IPS-18c (cell line): ENCODE results near the gene KIF3B.
"Not testable (repeated sequence)": the region's sequence is repeated elsewhere in the genome, so short reads cannot be mapped to it uniquely, and the experiment has no call there.

Experiments used
- H3K4me3 ChIP-seq: 2 replicates; pipeline ENCODE4 v1.7.0; 2013; ENCODE audit warnings: low read depth, mild to moderate bottlenecking, low read length, moderate library complexity; ENCODE audit not compliant: insufficient read depth
- H3K9me3 ChIP-seq: one replicate; pipeline ENCODE4 v1.6.1; 2013; ENCODE audit warnings: mild to moderate bottlenecking, low read length, moderate library complexity; ENCODE audit not compliant: control insufficient read depth, insufficient read depth

KIF3B gene

DNA sequence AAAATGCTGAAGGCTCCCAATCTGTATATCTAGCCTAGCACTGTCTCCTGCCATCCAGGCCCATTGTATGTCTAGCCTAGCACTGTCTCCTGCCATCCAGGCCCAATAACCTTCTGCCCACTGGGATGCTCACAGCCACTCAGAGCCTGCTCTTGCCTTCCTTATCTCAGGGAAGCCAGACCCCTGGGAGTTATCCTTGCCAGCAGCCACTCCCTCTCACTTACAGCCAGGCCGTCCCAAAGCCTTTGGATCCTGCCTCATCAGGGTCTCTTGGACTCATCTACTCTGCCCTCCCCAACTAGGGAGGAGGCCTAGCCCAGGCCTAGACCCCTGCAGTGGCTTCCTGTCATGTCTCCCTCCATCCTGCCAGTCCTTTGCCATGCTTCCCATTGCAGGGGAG is 37.3 kb downstream of the KIF3B start:
- H3K4me3 ChIP-seq: no peak overlapping the region
- peaks cover 2% of the 10 kb centered on the region for H3K9me3 ChIP-seq

DNA sequence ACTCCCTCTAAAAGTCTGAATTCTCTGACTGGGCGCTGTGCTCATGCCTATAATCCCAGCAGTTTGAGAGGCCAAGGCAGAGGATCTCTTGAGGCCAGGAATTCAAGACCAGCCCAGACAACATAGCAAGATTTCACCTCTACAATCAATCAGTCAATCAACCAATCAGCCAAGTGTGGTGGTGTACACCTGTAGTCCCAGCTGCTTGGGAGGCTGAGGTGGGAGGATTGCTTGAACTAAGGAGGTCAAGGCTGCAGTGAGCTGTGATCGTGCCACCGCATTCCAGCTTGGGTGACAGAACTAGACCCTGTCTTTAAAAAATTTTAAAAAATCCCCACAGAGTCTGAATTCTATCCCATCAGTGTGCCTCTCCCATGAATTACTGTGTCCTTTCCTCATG is 37.9 kb downstream of the KIF3B start:
- Histone ChIP-seq H3K4me3 (no peak overlapping the region), H3K9me3 (peaks cover 2% of the 10 kb centered on the region)

DNA sequence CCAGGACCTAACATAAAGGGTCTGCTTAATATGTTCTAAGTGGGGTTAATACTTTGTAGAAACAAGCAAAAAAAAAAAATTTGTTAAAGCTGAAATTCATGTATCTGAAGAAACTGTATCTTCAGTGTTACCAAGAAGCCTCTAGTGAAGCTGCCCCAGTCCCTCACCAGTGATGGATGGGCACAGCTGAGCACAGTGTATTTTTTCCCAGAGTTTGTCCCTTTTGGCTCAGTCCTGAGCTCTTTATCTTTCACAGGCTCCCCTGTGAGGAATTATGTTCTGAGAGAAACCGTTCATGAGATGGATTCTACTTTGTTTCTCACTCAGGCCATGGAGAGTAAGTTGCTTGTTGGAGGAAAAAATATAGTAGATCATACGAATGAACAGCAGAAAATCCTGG is 38.4 kb downstream of the KIF3B start:
- Histone ChIP-seq H3K9me3 (peaks cover 2% of the 10 kb centered on the region), H3K4me3 (no peak overlapping the region)

DNA sequence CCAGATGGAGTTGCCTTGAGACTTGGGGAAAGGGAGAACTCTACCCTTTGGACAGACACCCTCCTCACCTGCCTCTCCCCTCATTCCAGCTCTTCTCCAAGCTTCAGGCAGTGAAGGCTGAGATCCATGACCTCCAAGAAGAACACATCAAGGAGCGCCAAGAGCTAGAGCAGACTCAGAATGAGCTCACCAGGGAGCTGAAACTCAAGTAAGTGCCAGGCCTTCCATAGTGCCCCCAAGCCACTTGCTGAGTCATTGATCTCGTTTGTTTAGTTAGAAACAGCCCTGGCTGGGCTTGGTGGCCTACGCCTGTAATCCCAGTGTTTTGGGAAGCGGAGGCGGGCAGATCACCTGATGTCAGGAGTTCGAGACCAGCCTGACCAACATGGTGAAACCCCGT is 39.2 kb downstream of the KIF3B start:
- H3K4me3 ChIP-seq: no peak overlapping the region

DNA sequence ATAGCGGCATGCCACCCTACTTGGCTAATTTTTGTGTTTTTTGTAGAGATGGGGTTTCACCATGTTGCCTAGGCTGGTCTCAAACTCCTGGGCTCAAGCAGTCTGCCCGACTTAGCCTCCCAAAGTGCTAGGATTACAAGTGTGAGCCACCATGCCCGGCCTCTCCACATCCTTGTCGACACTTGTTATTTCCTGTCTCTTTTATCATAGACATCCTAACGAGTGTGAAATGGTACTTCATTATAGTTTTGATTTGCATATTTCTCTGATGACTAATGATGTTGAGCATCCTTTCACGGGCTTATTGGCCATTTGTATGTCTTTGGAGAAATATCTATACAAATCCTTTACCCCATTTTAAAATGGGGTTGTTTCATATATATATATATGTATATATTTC is 41.6 kb downstream of the KIF3B start:
- H3K9me3 ChIP-seq: peaks cover 2% of the 10 kb centered on the region

More for the DNA sequence above, 39.2 kb downstream of the KIF3B start:
- H3K9me3 ChIP-seq: peaks cover 2% of the 10 kb centered on the region

DNA sequence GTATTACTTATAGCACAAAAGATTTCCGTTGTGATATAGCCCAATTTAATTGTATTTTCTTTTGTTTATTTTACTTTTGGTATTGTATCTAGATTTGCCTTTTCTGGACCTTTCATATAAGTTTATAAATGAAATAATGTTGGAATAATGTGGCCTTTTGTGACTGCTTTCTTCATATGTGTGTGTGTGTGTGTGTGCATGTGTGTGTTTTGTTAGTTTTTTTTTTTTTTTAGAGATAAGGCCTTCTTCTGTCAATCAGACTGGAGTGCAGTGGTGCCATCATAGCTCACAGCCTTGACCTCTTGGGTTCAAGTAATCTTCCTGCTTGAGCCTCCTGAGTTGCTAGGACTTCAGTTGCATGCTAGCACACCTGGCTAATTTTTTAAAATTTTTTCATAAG is 42.9 kb downstream of the KIF3B start:
- H3K4me3 ChIP-seq: no peak overlapping the region
- peaks cover 2% of the 10 kb centered on the region for H3K9me3 ChIP-seq

More for the DNA sequence above, 41.6 kb downstream of the KIF3B start:
- no peak overlapping the region for H3K4me3 ChIP-seq

DNA sequence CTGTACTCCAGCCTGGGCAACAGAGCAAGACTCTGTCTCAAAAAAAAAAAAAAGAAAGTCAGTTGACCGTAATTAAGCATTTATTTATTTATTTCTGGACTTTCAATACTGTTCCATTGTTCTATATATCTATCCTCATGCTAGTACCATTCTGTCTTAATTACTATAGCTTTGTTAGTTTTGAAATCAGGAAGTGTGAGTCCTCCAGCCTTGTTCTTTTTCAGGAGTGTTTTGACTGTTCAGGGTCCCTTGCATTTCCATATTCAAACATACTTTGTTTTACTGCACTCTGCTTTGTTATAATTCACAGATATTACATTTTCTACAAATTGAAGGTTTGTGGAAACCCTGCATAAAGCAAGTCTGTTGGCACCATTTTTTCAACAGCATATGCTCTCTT is 43.9 kb downstream of the KIF3B start:
- Histone ChIP-seq H3K9me3 (peaks cover 2% of the 10 kb centered on the region), H3K4me3 (no peak overlapping the region)

DNA sequence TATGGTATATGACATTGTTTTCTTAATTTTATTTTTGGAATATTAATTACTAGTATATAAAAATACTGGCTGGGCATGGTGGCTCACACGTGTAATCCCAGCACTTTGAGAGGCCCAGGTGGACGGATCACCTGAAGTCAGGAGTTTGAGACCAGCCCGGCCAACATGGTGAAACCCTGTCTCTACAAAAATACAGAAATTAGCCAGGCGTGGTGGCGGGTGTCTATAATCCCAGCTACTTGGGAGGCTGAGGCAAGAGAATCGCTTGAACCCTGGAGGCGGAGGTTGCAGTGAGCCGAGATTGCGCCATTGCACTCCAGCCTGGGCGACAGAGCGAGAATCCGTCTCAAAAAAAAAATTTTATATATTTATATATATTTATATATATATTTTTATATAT is 44.8 kb downstream of the KIF3B start:
- not testable (repeated sequence) for H3K9me3 ChIP-seq, H3K4me3 ChIP-seq

DNA sequence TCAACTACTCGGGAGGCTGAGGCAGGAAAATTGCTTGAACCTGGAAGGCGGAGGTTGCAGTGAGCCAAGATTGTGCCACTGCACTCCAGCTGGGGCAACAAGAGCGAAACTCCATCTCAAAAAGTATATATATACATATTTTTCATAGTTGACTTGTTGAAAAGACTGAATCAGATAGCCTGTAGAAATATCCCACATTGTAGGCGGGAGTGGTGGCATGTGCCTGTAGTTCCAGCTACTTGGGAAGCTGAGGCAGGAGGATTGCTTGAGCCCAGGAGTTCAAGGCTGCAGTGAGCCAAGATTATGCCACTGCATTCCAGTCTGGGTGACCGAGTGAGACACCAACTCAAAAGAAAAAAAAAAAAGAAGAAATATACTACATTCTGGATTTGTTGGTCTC is 46.3 kb downstream of the KIF3B start:
- not testable (repeated sequence) for H3K9me3 ChIP-seq, H3K4me3 ChIP-seq

DNA sequence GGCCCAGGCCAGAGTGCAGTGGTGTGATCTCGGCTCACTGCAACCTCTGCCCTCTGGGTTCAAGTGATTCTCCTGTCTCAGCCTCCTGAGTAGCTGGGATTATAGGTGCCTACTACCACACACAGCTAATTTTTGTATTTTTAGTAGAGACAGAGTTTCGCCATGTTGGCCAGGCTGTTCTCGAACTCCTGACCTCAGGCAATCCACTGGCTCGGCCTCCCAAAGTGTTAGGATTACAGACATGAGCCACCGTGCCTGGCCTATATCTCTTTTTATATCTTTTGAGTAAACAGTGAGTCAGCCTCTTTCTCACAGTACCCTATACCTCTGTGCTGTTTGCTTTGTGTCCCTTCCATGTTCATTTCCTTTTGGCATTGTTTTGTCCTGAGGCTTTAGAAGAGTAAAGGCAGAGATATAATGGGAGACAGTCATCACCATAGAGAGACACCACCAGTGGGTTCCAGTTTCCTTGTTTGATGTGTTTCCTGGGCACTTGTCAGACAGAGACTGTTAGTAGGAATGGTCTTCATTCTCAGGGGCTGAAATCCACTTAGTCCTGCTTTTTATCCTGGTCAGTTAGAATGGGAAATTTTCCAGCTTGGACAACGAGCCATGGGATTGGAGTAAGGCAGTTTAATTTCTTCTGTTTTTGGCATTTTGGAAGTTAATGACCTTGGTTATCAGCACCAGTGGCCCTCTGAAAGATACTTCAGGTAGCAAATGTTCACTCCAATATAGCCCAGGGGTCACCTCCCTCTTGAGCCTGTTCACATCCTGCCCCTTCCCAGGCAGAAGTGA is 48.5 kb downstream of the KIF3B start:
- Histone ChIP-seq H3K4me3 (no peak overlapping the region), H3K9me3 (no peaks in the 10 kb centered on the region)

DNA sequence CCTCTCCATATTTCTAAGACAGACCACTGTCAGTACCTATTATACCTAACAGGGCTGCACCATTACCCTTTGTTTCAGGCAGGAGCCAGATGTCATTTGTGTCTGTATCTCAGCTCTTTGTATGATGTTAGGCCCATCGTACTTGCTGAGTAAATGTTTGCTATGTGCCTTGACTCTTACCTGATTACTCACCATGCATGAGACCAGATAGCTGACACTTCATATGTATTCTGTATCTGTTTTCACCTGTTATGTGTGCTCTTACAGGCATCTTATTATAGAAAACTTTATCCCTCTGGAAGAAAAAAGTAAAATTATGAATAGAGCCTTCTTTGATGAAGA is 49.0 kb downstream of the KIF3B start:
- Histone ChIP-seq H3K9me3 (no peaks in the 10 kb centered on the region), H3K4me3 (no peak overlapping the region)

DNA sequence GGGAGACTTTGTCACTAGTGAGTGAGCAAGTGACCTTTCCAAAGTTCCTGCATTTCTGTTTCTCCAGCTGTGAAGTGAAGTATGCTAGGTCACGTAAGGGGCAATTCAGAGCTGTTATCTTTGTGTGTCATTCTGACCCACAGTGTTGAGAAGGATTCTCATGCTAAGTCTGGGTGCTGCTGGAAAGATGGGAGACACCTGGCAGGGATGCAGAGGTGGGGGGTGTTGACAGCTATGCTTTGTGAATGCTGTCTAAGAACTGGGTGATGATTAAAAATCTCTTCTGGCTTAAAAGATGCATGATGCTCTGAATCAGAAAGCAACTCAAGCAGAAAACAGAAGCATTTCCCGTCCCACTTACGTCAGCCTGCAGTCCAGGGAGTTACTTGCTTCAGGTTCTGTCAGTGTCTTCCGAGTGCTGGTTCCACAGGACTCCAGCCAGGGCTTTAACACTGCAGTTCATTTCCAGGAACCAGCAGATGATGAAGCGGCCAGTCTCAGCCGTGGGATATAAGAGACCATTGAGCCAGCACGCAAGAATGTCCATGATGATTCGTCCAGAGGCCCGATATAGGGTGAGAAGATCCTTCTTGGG is 49.7 kb downstream of the KIF3B start:
- Histone ChIP-seq H3K9me3 (no peaks in the 10 kb centered on the region), H3K4me3 (no peak overlapping the region)

DNA sequence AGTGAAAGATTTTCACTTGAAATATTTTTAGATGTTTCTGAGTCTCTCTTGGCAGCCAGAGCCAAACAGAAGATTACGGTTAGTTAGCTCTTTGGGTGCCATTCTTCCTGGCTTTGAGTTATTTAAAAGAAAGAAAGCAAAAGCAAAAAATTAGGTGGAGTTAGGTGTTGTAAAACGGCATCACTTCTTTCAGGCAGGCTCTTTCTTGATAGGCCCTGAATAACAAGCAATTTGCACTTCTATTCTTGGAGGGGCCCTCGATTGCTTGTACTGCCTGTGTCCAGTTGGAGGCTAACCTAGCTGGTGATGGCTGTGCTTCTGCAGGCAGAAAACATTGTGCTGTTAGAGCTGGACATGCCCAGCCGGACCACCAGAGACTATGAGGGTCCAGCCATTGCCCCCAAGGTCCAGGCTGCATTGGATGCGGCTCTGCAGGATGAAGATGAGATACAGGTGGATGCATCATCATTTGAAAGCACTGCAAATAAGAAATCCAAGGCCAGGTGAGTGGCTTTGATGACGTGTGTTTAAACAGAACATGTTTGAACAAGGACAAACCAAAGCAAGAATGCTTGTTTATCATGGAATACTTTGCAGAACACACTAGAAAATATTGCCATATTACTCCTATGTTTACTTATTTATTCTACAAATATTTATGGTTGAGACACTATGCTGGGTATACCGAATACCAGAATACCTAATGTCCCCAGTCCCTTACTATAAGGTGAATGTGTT is 52.5 kb downstream of the KIF3B start:
- H3K4me3 ChIP-seq: no peak overlapping the region
- H3K9me3 ChIP-seq: no peaks in the 10 kb centered on the region

DNA sequence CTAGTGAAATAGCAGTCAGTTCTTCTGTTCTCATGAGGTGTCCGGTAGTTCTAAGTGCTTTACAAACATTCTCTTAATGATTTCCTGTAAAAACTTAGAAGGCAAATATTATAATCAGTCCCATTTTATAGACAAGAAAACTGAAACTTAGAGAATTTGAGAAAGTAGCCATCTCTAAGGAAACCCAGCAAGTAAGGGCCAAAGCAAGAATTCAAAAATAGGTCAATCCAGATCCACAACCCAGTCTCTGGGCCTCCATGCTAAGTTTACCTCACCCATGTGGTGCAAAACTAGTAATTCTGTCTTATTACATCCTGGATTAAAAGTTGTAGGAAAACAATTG is 53.1 kb downstream of the KIF3B start:
- Histone ChIP-seq H3K9me3 (no peaks in the 10 kb centered on the region), H3K4me3 (no peak overlapping the region)

DNA sequence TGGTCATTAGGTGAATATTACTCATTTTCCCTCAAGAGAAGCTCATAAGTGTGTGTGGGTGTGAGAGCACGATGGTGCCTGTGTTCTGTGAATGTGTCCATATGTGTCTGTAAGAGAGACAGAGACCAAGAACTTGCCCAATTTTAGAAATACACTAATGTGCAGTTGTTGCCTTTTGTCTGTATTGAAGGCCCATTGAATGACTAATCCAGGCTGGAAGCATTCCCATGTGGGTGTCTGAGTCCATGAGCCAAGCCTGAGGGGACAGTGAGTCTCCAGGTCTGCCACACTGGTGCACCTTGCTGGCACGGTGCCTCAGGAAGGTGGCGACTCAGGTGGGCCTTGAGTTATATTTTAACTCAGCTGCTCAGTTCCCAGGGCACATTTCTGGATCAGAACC is 55.2 kb downstream of the KIF3B start:
- Histone ChIP-seq H3K9me3 (no peaks in the 10 kb centered on the region), H3K4me3 (no peak overlapping the region)

DNA sequence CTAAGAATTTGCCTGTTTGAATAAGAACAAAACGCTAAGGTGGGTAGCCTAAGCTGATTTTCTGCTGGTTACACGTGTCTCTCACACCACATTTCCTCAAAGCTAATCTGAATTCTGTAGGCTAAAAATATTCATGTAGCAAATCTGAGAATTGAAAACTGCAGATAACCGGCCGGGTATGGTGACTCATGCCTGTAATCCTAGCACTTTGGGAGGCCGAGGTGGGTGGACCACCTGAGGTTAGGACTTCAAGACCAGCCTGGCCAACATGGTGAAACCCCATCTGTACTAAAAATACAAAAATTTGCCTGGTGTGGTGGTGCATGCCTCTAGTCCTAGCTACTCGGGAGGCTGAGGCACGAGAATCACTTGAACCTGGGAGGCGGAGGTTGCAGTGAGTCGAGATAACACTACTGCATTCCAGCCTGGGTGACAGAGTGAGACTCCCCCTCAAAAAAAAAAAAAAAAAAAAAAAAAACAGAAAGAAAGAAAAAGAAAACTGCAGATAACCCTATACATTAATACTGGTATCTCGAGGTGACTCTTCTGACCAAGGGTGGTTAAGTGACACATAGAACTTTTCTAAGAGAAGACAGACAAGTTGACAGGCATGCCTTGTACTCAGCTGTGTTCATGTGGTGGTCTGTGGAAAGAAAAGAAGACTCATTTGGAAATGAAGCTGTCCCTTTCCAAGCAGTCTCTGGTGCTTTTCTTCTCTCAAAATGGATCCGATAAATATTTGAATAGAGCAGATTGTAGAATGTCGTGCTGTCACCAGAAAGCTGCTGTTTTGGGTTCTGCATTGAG is 55.9 kb downstream of the KIF3B start:
- Histone ChIP-seq H3K4me3 (no peak overlapping the region), H3K9me3 (no peaks in the 10 kb centered on the region)

DNA sequence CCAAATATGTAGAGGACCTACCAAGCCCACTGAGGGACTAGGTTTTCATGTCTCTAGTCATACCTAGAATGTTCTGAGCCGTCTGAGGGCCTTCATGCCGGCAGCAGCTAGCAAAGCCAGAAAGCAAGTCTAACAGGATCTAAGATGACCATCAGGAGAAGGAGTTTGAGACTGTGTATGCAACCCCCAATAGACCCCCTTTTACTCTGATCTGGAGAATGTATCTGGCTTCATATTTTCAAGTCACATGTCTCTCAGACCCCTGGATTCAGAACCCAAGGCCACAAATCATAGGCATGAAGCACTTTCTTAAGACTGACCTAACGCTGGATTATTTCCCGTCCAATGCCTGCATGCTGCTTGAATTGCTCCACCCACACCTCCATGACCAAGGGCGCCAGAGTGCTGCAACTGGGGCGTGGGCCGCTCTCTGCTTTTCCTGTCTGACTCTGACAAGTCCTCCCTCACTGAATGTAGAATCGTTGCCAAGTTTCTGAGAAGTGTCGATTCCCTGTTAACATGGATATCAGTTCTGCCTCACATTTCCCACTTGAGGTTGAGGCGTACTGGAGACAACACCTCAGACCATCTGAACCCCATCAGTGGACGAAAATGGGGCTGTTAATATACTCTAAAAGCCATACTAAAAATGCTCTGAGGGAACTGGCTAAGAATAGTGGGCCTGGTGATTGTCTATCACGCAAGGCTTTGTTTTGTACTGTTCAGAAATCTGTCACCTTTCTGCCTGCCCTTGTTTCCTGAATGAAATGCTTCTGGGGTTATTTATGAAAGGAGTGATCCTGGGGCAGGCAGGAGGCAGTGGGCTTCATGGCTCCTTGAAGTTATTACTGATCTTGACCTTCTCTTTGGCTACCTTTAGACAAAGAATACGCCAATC is 56.8 kb downstream of the KIF3B start:
- H3K4me3 ChIP-seq: no peak overlapping the region
- no peaks in the 10 kb centered on the region for H3K9me3 ChIP-seq
